Adipocyte (in vitro differentiated cells): Measurements from ENCODE around the gene PDCD10.

Source experiments
- DNase-seq: peaks from one replicate; pipeline ENCODE4 v3.0.0-alpha.2; 2015; ENCODE audit warnings: low read depth
- H3K27me3 ChIP-seq: replicated peaks from 2 replicates; pipeline ENCODE4 v1.7.0; 2013; ENCODE audit warnings: mild to moderate bottlenecking, low read length, moderate library complexity; ENCODE audit not compliant: control insufficient read depth, insufficient read depth
- H3K36me3 ChIP-seq: 2 replicates; pipeline ENCODE4 v1.7.0; 2013; ENCODE audit warnings: low read length, mild to moderate bottlenecking, moderate library complexity; ENCODE audit not compliant: control insufficient read depth, insufficient read depth, severe bottlenecking
- H3K4me1 ChIP-seq: 2 replicates; pipeline ENCODE4 v1.7.0; 2013; ENCODE audit warnings: mild to moderate bottlenecking, low read length, moderate library complexity; ENCODE audit not compliant: control insufficient read depth, insufficient read depth
- H3K4me3 ChIP-seq: 2 replicates; pipeline ENCODE4 v1.7.0; 2013; ENCODE audit warnings: mild to moderate bottlenecking, low read length, moderate library complexity
- H3K9ac ChIP-seq: 2 replicates; pipeline ENCODE4 v1.7.0; 2013; ENCODE audit warnings: mild to moderate bottlenecking, low read length, moderate library complexity
- H3K9me3 ChIP-seq: 2 replicates; pipeline ENCODE4 v1.7.0; 2013; ENCODE audit warnings: mild to moderate bottlenecking, low read length, moderate library complexity; ENCODE audit not compliant: control insufficient read depth

PDCD10 gene

GRCh38 chr3:167733961-167734497 lies 663 bp downstream of the PDCD10 start:
- peak overlapping the region; percentile 97 for H3K4me3 ChIP-seq
- no peaks in the 10 kb centered on the region for H3K9me3 ChIP-seq
- H3K4me1 ChIP-seq: peaks cover 29% of the 10 kb centered on the region
- no peaks in the 10 kb centered on the region for H3K27me3 ChIP-seq
- peak overlapping the region; percentile 87 for H3K9ac ChIP-seq
- no peaks in the 10 kb centered on the region for H3K36me3 ChIP-seq
- peak; percentile 69 for DNase-seq

DNA sequence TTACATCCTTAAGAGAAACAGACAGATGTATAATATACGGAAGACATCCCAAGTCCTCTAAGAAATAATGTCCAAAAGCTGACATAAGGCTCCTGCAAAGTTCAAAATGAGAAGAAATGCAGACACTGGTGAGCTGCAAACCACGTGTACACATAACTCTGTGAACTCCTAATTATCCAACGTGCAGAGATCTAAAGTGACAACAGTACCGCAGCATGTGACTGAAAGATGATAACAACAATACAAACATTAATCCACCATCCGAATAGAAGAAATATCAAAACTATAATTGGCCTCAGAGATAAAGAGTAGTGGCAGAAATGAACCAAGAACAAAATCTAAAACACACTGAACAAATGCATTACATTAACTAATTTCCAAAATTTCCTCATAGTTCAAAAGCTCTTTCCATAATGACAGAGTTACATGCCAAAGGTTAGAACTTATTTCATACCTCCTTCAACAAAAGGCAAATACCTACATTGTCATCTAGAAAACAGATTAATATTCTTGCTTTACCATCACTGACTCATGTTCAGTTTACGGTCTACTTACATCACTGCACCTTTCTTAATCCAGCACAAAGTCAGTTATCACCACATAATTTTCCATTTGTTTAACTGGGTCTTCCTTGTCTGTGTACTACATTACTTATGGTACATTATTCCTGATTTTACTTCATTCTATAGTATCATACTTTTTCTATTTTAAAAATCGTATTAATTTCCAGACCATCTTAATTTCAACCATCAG lies 2.2 kb downstream of the PDCD10 start:
- peaks cover 44% of the 10 kb centered on the region for H3K4me1 ChIP-seq
- no peak overlapping the region for H3K9ac ChIP-seq
- no peaks in the 10 kb centered on the region for H3K27me3 ChIP-seq
- no peak for DNase-seq
- no peaks in the 10 kb centered on the region for H3K9me3 ChIP-seq
- no peak overlapping the region for H3K4me3 ChIP-seq
- H3K36me3 ChIP-seq: no peaks in the 10 kb centered on the region

GRCh38 chr3:167731393-167731792 lies 3.3 kb downstream of the PDCD10 start:
- Histone ChIP-seq H3K9me3 (no peaks in the 10 kb centered on the region), H3K4me3 (no peak overlapping the region), H3K4me1 (peaks cover 42% of the 10 kb centered on the region), H3K9ac (no peak overlapping the region), H3K27me3 (no peaks in the 10 kb centered on the region), H3K36me3 (no peaks in the 10 kb centered on the region)
- DNase-seq: no peak

DNA sequence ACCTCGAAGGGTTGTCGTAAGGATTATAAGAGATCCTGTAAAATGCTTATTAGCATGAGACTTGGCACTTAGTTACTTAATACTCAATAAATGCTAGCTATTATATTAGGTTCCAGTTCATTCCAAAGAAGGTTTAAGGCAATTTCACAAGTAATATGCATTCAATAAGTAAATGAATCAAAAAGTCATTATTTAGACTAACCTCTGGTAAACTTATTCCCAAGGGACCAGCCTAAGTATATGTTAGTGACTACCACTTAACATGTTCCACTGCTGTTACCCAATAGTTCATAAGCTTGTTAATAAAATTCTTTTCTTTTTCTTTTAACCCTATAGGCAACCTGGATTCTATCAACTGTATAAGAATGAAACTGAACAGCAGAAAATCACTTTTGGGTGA lies 5.1 kb downstream of the PDCD10 start:
- no peaks in the 10 kb centered on the region for H3K9me3 ChIP-seq
- no peak overlapping the region for H3K4me3 ChIP-seq
- no peaks in the 10 kb centered on the region for H3K27me3 ChIP-seq
- H3K4me1 ChIP-seq: peaks cover 35% of the 10 kb centered on the region
- no peaks in the 10 kb centered on the region for H3K36me3 ChIP-seq
- no peak for DNase-seq
- H3K9ac ChIP-seq: no peak overlapping the region

- no peak overlapping the region for H3K4me3 ChIP-seq
Observed at GRCh38 chr3:167728632-167729323, 5.9 kb downstream of the PDCD10 start.

DNA sequence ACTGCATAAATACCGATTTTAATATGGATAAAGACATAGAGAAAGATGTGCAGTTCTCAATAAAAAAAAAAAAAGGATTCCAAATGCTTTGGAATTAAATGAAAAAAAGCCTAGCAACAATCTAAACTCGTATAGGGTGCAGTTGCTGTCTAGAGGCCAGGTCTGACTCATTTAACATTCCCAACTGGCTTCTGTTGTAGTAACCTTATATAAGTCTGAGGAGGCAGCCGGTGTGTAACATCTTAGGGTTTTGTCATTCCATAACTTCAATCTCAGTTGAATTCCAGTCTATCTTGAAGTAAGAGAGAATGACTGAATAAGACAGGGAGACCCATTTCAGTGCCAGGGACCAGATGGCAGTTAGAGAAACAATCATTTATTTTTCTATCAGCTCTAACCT lies 6.5 kb downstream of the PDCD10 start:
- H3K27me3 ChIP-seq: no peaks in the 10 kb centered on the region
- H3K36me3 ChIP-seq: no peaks in the 10 kb centered on the region
- H3K9me3 ChIP-seq: no peaks in the 10 kb centered on the region
- peak; percentile 74 for DNase-seq
- no peak overlapping the region for H3K4me3 ChIP-seq
- peaks cover 27% of the 10 kb centered on the region for H3K4me1 ChIP-seq
- no peak overlapping the region for H3K9ac ChIP-seq

More at GRCh38 chr3:167728632-167729323, 5.9 kb downstream of the PDCD10 start:
- DNase-seq: no peak
- Histone ChIP-seq H3K9ac (no peak overlapping the region), H3K4me1 (peaks cover 33% of the 10 kb centered on the region), H3K36me3 (no peaks in the 10 kb centered on the region), H3K27me3 (no peaks in the 10 kb centered on the region), H3K9me3 (no peaks in the 10 kb centered on the region)

DNA sequence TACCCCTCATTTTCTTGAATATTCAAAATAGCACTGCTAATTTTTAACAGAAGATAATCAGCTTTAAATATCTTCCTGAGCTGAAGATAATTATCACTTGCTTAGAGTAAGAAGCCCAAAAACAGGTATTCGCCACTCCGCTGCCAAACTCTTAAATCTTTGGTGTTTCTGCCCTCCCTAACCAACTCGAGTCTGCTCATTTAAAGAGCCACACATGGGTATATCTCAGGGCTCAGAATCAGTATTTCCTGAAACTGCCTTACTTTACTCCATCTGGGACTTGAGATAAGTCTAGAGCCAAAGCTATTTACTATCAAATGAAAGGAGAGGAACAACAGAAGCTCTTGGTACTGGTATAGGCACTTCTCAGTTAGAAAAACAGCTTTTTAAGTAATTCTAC lies 10.8 kb downstream of the PDCD10 start:
- peaks cover 13% of the 10 kb centered on the region for H3K36me3 ChIP-seq
- DNase-seq: no peak
- H3K9me3 ChIP-seq: no peaks in the 10 kb centered on the region
- no peak overlapping the region for H3K9ac ChIP-seq
- H3K4me1 ChIP-seq: peaks cover 14% of the 10 kb centered on the region
- H3K27me3 ChIP-seq: no peaks in the 10 kb centered on the region
- no peak overlapping the region for H3K4me3 ChIP-seq

- DNase-seq: no peak
- H3K4me1 ChIP-seq: peaks cover 6% of the 10 kb centered on the region
- no peaks in the 10 kb centered on the region for H3K9me3 ChIP-seq
- no peak overlapping the region for H3K9ac ChIP-seq
- H3K4me3 ChIP-seq: no peak overlapping the region
- H3K27me3 ChIP-seq: no peaks in the 10 kb centered on the region
- H3K36me3 ChIP-seq: peaks cover 21% of the 10 kb centered on the region
Observed at GRCh38 chr3:167723025-167723512, 11.6 kb downstream of the PDCD10 start.

GRCh38 chr3:167718582-167718981 lies 16.1 kb downstream of the PDCD10 start:
- no peak overlapping the region for H3K9ac ChIP-seq
- H3K9me3 ChIP-seq: no peaks in the 10 kb centered on the region
- no peak overlapping the region for H3K4me3 ChIP-seq
- no peaks in the 10 kb centered on the region for H3K27me3 ChIP-seq
- no peak for DNase-seq
- no peaks in the 10 kb centered on the region for H3K4me1 ChIP-seq
- peaks cover 35% of the 10 kb centered on the region for H3K36me3 ChIP-seq

DNA sequence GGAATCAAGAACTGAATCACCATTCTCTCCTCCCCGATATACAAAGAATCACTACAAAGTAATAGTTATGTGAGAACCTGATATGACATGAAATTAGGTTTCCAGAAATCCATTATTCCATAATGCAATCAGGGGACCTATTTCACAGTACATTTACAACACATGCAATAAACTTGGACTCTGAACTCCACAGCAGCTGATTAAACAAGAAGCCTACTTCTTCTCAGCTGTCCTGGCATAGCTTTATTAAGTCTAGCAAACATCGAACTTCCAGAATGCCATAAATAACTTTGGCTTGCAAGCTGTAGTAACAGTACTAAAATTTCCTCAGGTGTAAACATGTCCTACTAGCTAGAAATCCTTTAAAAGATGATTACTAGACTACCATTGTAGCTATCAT lies 17.8 kb downstream of the PDCD10 start:
- DNase-seq: no peak
- no peaks in the 10 kb centered on the region for H3K4me1 ChIP-seq
- no peaks in the 10 kb centered on the region for H3K9me3 ChIP-seq
- H3K9ac ChIP-seq: no peak overlapping the region
- H3K27me3 ChIP-seq: no peaks in the 10 kb centered on the region
- H3K4me3 ChIP-seq: no peak overlapping the region
- H3K36me3 ChIP-seq: peaks cover 38% of the 10 kb centered on the region

DNA sequence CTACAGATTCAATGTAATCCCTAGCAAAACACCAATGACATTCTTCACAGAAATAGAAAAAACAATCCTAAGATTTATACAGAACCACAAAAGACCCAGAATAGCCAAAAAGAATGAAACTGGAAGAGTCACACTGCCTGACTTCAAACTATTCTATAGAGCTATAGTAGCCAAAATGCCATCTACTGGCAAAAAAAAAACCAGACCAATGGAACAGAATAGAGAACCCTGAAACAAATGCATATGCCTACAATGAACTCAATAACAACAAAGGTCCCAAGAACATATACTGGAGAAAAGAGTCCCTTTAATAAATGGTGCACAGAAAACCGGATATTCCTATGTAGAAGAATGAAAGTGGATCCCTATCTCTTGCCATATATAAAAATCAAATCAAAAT lies 19.8 kb downstream of the PDCD10 start:
- no peak overlapping the region for H3K9ac ChIP-seq
- no peak overlapping the region for H3K4me3 ChIP-seq
- no peaks in the 10 kb centered on the region for H3K4me1 ChIP-seq
- DNase-seq: no peak
- H3K36me3 ChIP-seq: peaks cover 39% of the 10 kb centered on the region
- H3K9me3 ChIP-seq: no peaks in the 10 kb centered on the region
- H3K27me3 ChIP-seq: no peaks in the 10 kb centered on the region
